Cardiac septum (tissue), 1 donor: ENCODE data around the gene DIPK1B. TPM values are rescaled to one million over a fixed set of nuclear protein-coding genes. Genes with fewer than 3 reads are reported as not detected.
A peak's percentile ranks its signal among the peaks of the same experiment; 100 is the strongest.

Experiments used
- DNase-seq: peaks from one replicate; pipeline ENCODE4 v3.0.0-alpha.2; 2020; ENCODE audit warnings: low spot score
- intact Hi-C: fragments of 100-400 bp; cut with DNase I; formaldehyde crosslinking; loops from one replicate; pipeline ENCODE4 v1.14.0; 2022
- total RNA-seq: library from RNA; stranded (reverse); fragmentation: NEBNext Ultra II Directional; extraction: Animal tissue kit (Norgen Biotek cat#: 25700); gene quantifications from one replicate; pipeline ENCODE4 v1.2.1, GENCODE V29; 2021
- donor health status: DM: no; HTN: no; CAD: no.

The DIPK1B gene
- total RNA-seq, 1 donor from 2014 or later: 28.3 TPM

DNA sequence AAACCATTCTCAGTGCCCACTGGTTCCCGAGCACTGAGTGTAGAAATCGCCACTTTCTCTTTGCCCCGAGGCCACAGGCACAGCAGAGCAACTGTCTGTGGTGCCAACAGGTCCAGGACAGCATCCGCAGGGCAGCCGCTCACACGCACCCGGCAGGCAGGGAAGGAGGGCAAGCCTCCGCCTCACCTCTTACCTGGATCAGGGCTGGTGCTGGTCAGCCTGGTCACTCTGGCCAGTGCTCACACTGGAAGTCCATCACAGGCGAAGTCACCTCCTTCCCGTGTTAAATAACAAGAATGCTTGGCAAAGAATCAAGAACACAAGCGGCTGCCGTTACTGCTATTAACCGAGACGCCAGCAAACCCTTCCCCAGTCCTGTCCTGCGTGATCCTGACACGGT, 13.7 kb downstream of the DIPK1B start:
- intact Hi-C loops: loop anchor here (5.0 kb wide), 1 partner anchor 34 kb away; no protein-coding TSS in a partner anchor
- DNase-seq: no peak

DNA sequence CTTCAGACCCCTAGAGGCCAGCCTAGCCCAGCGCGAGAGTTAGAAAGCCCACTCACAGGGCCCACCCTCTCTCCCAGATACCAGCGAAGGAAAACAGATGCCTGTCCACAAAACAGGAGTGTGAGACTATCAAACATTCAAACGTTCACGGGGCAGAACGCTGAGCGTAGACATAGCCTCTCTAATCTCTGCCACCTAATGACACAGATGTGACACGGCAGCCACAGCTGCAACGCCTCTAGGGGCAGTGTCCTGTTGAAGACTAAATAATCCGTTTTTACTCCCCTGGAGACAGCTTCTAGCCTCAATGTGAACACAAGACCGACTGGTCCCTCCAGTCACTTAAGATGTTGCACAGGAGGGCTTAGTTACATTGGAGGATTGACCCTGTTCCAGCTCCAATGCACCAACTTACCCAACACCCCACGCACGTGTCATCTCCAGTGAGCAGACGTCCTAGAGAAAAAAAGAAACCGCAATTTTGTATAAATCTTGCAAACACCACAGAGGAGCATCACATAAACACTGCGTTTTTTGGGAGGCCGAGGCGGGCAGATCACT, 14.3 kb downstream of the DIPK1B start:
- intact Hi-C loops: loop anchor here (5.0 kb wide), 1 partner anchor 34 kb away; no protein-coding TSS in a partner anchor
- DNase-seq: no peak

DNA sequence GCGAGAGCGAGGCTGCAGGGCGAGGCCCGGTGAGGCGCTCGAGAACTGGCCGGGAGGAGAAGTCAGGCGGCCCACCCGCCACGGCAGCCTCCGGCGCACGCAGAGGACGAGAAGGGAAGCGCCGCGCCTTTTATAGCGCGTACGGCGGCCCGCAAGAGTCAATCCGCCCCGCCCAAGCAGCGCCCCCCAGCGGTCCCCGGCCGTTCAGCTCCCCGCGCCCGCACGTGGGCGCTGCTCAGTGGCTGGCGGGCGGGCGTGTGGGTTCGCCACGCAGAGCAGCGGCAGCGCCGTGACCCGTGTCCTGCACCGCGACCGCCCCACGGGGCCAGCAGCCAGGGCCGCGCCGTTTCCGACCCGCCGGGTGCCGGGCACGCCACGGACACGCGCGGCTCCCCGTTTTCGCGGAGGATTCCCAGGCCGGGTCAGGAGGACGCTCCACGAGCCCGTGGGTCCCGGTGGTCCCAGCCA, 15.7 kb downstream of the DIPK1B start:
- intact Hi-C loops: loop anchor here (5.0 kb wide), 1 partner anchor 36 kb away; no protein-coding TSS in a partner anchor
- DNase-seq: peak; percentile 94

DNA sequence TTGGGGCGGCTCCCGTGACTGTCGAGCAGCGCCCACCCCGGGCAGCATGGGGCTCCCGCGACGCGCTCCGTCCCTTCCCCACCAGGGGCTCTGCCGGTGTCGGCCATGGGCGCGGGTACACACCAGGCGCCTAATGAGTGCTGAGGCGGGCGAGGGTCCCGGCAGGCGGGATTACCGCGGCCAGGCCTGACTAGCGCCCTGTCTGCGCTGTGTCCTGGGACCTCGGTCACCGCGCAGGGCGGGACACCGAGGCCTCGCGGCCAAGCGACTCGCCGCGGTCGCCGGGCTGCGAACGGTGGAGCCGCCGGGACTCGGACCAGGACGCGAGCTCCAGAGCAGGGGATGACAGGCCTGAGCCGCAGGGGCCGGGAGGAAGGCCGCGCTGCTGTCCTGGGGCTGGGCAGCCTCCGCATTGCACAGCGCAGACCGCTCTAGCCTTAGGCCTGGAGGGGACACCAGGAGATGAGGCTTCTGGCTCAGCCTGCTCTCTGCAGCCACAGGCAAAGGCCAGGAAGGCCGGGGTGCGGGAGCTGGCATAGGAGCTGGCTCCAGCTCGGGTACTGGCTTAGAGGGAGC, 16.3 kb downstream of the DIPK1B start:
- intact Hi-C loops: loop anchor here (5.0 kb wide), 1 partner anchor 36 kb away; no protein-coding TSS in a partner anchor
- no peak for DNase-seq

DNA sequence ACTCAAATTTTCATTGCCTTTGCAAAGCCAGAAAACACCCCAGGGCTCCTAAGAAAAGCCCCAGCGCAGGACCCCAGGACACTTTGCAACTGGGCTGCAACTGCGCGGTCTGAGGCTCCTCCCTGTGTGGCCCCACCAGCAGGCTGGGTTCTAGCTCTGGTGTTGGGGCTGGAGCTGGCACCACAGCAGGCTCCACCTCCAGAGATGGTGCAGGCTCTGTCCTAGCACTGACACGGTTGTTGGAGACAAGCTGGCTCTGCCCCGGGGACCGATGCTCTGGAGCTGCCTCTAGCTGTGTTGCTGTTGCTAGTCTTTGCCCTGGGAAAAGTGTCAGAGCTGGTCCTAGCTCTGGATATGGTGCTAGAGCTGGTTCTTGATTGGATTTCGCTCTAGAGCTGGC, 16.8 kb downstream of the DIPK1B start:
- no peak for DNase-seq
- intact Hi-C loops: loop anchor here (5.0 kb wide), 1 partner anchor 37 kb away; no protein-coding TSS in a partner anchor

DNA sequence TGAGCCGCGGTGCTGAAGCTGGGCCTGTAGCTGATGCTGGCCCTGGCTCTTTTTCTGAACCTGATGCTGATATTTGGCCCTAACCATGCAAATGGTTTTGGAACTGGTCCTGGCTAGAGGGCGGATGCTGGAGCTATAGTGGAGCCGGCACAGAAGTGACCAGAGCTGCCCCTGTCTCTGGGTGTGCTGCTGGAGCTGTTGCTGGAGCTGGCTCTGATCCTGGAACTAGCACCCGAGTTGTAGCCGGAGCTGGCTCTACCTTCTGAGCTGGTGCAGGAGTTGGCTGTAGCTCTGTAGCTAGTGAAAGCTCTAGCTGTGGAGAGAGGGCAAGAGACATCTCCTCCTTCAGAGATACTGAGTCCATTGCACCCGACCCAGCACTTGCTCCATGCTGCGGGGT, 17.6 kb downstream of the DIPK1B start:
- intact Hi-C loops: loop anchor here (5.0 kb wide), 1 partner anchor 38 kb away; no protein-coding TSS in a partner anchor

DNA sequence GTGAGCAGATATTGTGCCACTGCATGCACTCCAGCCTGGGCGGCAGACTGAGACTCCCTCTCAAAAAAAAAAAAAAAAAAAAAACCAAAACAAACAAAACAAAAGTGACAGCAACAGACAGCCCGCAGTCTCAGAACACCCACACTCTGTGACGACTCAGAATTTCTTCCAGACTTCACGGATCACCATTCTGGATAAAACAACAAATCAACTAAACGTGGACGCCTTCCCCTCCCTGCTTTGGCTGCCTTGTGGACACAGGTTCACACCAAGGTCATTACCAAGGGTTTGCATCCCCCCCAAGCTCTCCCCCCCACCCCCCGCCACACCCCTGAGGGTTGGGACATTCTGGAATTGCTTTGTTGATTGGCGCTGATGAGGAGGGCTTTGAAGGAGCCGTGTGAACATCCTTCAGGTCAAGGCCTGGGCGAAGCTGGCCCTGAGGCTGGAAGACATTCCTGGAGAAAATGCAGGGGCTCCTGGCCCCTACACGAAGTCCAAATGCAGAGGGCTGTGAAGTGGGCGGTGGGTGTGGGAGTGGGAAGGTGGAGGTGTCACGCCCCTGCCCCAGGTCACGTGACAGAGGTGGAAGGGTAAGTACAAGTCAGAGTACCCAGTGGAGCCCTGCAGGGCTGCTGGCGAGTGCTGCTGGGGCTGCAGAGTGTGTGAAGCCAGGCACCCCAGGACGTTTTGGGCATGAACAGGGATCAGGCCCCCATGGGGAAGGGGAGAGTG, 20.2 kb downstream of the DIPK1B start:
- no peak for DNase-seq
- intact Hi-C loops: no loop called here

More for the DNA sequence above, 17.6 kb downstream of the DIPK1B start:
- DNase-seq: no peak

DNA sequence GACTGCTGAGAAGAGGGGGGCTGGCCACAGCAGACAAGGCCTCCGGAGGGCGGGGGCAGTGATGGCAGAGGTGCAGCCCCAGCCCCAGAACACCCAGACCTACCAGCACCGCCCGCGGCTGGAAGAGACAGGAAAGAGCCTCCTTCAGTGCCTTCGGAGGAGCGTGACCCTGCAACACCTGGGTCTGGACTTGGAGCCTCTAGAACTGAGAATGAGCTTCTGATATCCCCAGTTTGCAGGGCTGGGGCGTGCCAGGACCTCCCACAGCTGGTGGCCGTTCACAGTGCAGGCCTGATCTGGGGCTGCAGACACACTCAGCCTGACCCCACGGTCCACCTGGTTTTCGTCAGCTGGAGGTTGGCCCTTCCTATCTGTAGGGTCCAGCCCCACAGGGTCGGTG, 21.2 kb downstream of the DIPK1B start:
- intact Hi-C loops: no loop called here
- no peak for DNase-seq

DNA sequence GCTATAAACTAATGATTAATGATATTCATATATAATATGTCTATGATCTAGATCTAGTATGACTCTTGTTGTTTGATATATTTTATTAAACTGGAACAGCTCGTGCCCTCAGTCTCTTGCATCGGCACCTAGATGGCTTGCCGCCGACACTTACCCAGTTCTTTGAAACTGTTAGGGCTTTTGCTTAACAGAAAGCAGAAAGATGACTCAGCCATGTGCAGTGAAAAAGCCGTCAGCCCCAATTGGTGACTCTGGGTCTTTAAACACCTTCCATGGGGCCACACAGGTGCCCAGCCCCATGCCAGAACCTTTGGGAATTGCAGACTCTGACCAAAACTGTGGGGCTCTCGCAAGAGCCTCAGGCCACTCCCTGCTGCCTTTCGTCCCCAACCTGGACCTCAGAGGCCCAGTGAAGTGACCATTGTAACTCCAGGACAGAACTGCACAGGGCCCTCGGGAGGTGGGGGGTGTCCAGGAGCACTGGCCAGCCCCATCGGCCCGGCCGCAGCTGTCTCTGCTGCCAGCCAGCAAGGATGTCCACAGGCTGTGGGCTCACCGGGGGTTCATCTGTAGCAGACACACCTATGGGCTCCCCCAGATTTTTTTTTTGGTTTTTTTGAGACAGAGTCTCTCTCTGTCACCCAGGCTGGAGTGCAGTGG, 22.6 kb downstream of the DIPK1B start:
- intact Hi-C loops: no loop called here
- DNase-seq: no peak

DNA sequence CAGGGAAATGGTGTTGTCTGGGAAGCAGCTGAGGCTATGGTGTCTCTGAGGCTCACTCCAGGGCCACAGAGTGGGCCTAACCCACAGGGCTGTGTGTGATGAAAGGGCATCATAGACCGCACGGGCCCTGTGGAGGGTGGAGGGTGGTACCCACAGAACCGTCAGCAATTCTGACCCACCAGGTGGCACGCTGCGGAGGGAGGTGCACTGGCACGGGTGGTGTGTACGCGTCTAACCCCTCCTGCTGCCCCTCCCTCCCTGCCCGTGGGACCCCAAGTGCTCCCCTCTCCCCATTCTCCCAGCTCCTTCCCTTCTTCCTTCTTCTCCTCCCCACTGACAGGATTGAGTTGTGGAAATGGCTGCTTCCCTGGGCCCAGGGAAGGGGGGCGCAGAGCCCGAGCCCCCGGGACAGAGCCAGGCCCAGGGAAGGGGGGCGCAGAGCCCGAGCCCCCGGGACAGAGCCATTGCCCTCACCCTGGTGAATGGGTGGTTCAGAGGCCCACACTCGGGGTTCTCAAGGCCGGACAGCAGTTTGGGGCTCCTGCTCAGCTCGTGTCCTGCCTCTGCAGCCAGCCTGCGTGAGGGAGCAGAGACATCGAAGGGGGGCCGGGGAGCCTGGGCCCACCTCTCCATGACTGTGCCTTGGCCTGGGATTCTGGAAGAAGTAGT, 23.6 kb downstream of the DIPK1B start:
- no peak for DNase-seq

DNA sequence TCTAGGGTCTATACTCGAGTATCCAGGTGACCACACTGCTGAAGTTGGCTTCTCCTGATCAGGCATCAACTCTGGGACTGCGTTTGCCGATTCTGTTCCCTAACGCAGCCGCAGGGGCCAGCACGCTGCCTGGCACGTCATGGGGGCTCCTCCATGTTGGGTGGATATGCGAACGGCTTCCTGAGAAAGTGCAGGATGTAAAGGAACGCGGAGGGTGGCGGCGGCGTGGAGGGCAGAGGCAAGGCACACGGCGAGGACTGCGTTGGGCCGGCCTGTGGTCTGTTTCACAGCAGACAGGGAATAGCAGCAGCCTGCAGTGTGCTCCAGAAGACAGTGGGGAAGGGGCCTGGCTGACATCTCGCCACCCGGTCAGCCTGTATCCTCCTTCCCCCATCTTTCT, 26.6 kb downstream of the DIPK1B start:
- no peak for DNase-seq
- intact Hi-C loops: no loop called here

More for the DNA sequence above, 23.6 kb downstream of the DIPK1B start:
- intact Hi-C loops: no loop called here

DNA sequence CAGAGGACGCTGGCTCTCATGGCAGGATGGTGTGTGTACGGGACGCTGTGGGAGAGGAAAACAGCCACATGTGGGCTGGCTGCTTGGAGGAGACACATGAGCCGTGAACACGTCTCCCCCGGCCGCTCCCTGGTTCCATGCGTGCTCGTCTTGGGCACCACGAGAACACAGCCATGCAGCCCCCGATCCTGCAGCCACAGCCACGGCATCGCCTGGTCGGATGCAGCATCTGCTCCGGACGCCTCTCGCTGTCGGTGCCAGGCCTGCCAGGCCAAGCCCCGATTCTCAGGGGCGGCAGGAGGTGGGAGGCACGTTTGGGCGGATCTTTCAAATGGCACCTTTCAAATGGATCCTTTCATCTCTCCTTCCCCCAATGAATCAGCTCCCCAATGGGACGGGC, 27.1 kb downstream of the DIPK1B start:
- intact Hi-C loops: no loop called here
- no peak for DNase-seq

DNA sequence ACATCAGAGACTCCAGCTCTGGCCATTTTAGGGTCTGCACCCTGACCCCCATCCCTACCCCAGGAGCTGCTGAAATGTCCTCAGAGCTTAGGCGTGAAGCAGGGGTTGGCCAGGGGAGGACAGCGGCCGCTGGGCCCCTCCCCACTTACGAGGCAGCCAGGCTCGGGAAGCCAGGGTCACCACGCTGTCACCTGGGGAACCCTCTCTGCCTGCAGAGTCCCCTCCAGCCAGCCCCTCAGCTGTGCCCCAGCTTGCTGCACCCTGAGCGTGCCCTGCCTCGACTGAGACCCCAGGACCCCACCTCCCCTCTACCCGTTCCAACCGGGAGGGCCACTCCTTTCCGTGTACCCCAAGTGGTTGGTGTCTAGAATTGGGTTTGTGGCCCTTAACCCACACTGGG, 27.7 kb downstream of the DIPK1B start:
- intact Hi-C loops: no loop called here

DNA sequence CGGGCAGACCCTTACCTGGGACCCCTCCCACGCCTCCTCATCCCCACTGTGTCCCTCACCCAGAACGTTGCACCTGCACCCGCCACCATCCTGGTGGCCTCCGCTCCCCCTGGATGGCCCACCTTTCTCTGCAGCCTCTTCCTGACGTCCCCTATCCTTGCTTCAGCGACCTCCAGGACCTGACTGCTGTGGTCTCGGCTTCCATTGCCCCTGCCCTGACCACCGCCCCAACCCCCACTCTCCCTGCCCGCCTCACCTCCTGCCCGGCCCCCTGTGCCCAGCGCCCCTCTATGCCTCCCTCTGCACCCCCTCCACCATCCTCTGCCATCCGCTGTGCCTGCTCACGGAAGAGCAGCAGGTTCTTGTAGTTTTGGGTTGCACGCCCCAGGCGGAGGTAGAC, 28.1 kb downstream of the DIPK1B start:
- no peak for DNase-seq
- intact Hi-C loops: no loop called here

More for the DNA sequence above, 27.7 kb downstream of the DIPK1B start:
- no peak for DNase-seq

DNA sequence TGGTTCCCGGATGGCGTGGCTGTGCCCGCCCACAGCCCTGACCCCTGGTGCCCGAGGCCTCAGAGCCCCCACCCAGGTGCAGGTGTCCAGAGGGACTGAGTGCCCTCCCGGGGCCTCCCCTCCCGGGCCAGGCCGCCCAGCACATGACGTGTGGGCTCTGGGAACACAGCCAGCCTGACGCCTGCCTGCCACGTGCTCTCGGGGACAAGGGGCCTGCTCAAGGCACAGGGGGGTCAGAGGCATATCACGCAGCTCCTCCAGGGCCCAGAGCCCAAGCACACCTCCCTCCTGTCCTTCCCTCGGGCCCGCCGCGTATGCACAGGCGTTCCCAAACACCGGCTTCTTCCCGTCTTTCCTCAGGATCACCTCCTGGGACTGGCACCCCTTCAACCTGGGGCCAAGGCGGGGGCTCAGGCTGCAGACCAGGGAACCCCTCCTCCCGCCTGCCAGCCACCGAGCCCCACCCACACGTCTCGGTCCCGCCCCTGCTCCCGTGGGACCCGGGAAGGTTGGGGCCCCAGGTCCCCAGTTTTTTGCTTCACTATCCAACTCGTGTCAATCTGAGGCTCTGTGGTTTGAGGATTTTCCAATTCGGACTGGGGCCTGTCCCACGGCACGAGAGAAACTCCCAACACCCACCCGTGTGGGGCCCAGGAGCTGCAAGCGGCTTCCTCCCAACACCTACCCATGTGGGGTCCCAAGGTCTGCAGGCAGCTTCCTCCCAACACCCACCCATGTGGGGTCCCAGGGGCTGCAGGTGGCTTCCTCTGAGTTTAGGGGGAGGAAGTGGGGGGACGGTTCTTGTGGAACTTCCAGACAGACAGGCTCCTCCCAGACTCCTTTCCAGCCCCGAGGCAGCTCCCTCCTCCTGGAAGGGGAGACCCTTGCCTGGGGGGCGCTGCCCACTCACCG, 28.9 kb downstream of the DIPK1B start:
- no peak for DNase-seq
- intact Hi-C loops: no loop called here

DNA sequence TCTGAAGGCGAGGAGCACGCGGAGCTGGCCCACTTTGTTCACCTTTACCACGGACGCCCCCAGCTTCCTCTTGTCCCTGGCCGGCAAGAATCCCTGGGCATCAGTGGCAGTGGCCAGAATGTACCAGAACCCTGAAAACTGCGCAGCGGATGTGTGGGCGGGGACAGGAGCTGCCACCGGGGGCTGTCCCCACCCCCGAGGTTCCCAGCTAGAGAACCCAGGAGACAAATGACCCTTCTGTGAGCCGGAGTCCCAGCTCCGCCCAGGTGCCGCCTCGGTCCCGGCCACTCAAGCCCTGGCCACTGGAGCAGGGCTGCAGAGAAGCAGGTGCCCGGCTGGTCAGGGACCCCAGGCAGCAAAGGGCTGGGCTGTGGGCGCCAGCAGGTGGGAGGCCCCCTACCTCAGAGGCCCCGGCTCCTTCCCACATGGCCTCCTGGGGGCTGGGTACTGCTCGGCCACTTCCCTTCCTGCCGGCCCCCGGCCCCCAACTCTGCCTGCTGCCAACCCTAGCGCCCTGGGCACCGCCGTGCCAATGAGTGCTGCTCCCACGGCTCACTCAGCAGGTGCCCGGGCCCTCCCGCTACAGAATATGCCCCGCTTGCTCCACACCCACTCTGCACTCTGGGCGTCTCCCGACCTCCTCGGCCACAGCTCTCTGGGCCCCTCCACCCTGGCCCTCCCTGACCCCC, 29.7 kb downstream of the DIPK1B start:
- intact Hi-C loops: no loop called here
- no peak for DNase-seq

DNA sequence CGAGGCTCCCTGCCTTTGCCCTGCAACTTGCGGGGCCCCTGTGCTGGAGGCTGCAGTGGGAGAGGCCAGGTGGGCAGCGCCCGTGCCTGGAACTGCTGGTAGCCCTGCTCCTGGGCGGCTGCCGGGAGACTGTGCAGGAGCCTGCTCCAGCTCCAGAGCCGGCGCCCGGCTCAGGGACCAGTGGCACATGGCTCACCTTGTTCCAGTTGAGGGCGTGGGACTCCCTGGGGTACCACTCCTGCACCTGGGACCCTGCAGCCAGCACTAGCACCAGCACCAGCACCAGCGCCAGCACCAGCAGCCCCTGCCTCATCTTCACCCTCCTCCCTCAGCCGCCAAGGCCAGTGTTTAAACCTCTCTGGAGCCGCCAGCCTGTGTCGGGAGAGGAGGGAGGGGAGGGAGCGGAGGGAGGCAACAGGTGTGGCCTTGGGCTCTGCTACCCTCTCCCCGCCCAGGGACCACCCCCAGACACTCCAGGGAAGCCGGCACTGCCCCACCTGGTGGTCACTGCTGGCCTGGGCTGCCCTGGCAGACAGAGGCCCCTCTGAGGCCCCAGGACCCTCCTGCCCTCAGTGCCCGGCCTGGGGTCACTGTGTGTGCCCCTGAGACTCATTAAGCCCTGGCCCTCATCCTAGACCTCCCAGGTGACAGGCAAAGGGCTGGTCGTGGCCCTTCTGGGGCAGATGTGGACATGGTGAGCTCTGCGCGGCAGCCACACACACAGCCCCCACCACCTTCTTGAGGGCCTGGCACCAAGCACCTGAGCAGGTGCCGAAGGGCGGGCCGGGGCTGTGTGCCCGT, 30.4 kb downstream of the DIPK1B start, which contains the start of gene LCN10:
Gene LCN10 (minus strand): TSS at position 350 of the 801 bp plus-strand sequence. CDS start 37 bp downstream, at position 313.
- no peak for DNase-seq
- intact Hi-C loops: no loop called here
